Body of pancreas (tissue), 4 donors: Measurements from ENCODE around the gene TRAFD1.

Experiments used
- CTCF ChIP-seq, 7 experiments: fragments of 450-650 bp in 4 of 7; fragments of 200-600 bp in 3 of 7; sonication (generic) in 3 of 7; IDR thresholded peaks; one replicate each; pipeline ENCODE4 v1.5.1; 2016 to 2019; ENCODE audit warnings: antibody characterized with exemption in 7 of 7
- POLR2A ChIP-seq, 3 donors: fragments of 450-650 bp; IDR thresholded peaks; one replicate each; pipeline ENCODE4 v1.6.1; 2016; ENCODE audit warnings: antibody characterized with exemption in 3 of 3, mild to moderate bottlenecking in 2 of 3

- TF ChIP-seq CTCF (IDR thresholded peaks at IDR 0.05) (no peak), POLR2A (IDR thresholded peaks at IDR 0.05) (no peak)
Observed at GRCh38 chr12:112087055-112087850, 38.1 kb upstream of the TRAFD1 start.
